Activated CD8-positive, alpha-beta memory T cell treated with anti-CD3 and anti-CD28 coated beads for 1 hour (primary cell): ENCODE data around the gene RTN4RL1.
"Not testable (repeated sequence)": the region's sequence is repeated elsewhere in the genome, so short reads cannot be mapped to it uniquely, and the experiment has no call there.

ENCODE experiments used
- DNase-seq, 2 donors: peaks; one replicate each; pipeline ENCODE4 v3.0.0-alpha.2; 2020; ENCODE audit warnings: low read depth in 1 of 2; ENCODE audit errors: extremely low read depth in 1 of 2

RTN4RL1 gene

GRCh38 chr17:2027528-2028233 lies 2.5 kb upstream of the RTN4RL1 start:
- no peak for DNase-seq

DNA sequence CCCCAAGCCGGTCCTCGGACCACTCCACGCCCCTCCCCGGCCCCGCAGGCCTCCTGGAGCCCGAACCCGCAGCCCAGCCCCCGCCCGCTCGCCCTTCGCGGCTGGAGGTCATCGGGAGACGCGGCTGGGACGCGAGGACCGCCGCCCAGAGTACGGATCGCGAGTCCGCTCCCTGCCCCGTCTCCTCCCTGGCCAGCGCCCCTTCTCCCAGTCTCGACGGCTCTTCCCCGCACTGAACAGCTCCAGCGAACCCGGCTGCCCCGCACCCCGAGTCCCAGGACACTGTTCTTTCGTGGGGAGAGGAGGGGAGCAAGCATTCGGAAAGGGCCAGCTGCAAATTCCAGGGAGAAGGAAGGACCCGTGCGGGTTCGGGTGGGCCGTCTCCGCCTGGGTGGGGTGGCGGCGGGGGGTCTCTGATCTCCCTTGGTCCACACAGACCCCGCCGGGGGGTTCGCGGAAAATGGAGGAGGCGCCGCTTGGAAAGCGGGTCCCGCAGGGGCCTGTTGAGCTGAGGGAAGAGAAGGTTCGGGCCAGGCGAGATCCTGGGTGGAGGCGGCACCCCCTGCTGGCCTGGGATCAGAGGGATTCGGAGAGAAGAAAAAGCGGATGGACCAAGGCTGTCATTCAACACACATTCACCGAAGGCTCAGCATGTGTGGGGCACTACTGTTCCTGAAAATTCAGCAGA lies 632 bp upstream of the RTN4RL1 start:
- no peak for DNase-seq

DNA sequence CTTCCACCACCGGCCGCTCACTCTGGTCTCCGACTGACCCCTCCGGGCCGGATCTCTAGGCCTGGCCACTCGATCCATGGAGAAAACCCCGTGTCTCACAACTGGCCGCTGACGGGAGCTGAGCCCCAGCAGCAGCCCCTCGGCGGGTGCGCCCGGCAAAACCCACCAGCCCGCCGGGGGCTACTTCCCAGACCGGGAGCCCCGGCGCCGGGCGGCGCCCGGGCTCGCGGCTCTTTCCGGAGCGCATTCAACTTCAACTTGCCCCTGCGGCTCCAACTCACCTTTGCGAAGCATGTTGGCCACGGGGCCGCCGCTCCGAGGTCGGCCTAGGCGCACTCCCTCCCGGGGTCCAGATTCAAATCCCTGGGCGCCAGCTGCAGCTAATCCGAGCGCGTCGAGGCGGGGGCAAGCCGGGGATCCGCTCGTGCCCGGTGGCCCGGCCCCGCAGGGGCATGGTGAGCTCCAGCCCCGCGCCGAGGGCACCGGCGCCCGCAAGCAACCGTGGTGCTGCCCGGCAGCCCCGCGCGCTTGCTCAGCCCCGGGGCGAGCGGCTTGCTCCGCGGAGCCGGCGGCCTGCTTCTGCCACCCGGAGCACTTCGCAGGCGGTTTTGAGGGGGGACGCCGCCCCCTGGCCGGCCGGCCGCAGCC lies 438 bp downstream of the RTN4RL1 start:
- DNase-seq, result no peak

DNA sequence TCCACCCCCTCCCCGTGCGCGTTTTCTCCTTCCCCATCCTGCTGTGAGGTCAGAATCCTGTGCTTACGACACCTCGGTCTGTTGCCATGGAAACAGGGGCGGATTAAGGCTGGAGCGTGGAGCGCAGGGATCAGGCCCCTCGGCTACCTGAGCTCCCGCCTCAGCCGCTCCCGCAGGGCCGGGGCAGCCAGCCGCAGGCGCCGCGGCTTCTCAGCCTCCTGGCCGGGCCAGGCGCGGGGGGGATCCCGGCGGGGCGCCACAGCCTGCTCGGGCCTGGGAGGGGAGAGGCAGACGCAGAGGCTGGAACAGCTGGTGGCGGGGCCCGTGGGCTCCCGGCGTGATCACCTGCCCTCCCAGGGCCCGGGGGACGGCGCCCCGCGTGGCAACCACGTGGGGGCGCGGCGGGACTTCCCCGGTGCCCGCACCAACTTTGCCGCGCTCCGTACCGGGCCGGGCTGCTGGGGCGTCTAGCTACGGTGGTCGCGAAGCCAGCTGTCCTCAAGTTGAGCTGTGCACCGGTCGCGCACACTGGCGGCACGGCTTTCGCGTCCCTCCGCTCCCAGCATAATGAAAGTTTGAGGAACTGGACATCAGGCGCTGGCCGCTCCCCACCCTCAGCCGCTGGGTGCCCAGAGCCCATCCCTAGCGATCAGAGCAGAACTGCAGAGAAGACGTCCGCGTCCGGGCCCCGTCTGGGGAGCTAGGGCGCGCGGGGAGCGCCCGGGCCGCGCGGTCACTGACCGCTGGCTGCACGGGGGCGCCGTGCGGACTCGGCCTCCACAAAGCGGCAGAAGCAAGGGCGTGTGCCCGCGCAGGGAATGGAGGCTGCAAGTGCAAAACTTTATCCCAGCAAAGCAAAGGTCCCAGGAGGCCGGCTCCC lies 1.2 kb downstream of the RTN4RL1 start:
- DNase-seq, result no peak

GRCh38 chr17:2023256-2023655 lies 1.9 kb downstream of the RTN4RL1 start:
- DNase-seq, result no peak

- no peak for DNase-seq
These were observed 2.4 kb downstream of the RTN4RL1 start for GRCh38 chr17:2022647-2023240.

DNA sequence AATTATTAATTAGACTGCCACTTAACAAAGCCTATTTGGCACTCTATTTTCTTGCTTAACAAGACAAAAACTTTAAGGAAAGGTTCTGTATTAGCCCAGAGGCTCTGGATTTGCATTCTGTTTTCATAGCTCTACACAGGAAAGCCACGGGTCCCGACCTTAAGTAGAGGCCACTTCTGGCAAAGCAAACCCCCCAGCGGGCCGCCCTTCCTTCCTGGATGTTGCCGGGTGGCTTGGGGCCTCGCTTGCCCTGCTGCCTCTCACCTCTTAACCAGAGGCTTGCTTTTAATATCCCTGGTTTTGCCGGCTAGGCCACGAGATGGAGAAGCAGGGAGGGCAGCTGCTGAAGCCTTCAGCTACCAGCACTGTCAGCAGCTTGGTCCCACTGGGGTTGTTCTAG lies 4.4 kb downstream of the RTN4RL1 start:
- no peak for DNase-seq

DNA sequence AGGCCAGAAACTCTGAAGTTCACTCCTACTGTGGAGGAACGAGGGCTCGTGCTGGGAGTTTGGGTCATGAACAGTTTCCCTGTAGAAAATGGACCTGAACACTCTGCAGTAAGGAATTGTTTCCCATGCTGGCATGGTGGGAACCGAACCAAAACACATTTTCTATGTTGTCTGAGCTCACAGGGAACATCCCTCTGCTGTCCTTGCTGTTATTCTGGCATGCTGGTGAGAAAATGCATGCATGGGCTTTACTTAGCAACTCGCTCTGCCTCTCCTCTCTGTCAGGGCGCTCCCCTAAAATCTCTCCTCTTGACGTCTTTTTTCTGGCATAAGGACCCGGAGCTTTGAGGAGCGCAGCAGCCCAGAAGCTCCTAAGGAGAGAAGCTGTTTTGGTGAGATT lies 5.4 kb downstream of the RTN4RL1 start:
- no peak for DNase-seq

- DNase-seq, result no peak
These were observed 6.2 kb downstream of the RTN4RL1 start for GRCh38 chr17:2018716-2019510.

GRCh38 chr17:2017274-2017941 lies 7.7 kb downstream of the RTN4RL1 start:
- no peak for DNase-seq

- no peak for DNase-seq
These were observed 8.6 kb downstream of the RTN4RL1 start for GRCh38 chr17:2016494-2016893.

DNA sequence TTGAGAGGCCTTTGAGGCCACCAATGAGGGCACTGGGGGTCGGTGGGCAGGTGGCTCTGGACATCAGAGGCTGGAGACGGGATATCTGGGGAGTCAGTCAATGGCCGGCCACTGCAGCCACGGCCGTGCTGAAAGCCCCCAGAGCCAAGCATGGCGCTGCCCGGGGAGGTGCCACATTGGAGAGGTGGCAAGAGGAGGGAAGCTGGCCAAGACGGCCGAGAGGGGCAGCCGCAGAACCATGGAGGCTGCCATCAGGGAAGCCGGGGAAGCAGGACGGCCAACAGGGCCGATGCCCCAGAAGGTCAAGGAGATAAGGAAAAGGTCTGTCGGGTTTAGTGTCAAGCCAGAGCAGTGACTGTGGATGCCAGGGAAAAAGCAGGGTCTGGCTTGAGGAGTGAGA lies 9.8 kb downstream of the RTN4RL1 start:
- DNase-seq, result no peak

DNA sequence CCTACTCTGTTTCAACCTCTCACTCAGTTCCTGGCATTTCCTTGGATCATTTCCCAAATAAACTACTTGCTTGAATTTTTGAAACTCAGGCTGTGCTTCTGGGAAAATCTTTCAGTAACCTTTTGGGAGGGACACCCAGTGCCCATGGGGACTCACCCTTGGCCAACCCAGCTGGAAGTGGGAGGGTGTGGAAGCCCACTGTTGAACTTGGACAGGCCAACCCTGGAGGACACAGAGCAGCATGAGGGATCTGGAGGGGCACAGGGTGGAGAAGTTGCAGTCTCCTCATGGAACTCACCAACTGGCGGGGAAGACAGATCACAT lies 11.2 kb downstream of the RTN4RL1 start:
- no peak for DNase-seq

DNA sequence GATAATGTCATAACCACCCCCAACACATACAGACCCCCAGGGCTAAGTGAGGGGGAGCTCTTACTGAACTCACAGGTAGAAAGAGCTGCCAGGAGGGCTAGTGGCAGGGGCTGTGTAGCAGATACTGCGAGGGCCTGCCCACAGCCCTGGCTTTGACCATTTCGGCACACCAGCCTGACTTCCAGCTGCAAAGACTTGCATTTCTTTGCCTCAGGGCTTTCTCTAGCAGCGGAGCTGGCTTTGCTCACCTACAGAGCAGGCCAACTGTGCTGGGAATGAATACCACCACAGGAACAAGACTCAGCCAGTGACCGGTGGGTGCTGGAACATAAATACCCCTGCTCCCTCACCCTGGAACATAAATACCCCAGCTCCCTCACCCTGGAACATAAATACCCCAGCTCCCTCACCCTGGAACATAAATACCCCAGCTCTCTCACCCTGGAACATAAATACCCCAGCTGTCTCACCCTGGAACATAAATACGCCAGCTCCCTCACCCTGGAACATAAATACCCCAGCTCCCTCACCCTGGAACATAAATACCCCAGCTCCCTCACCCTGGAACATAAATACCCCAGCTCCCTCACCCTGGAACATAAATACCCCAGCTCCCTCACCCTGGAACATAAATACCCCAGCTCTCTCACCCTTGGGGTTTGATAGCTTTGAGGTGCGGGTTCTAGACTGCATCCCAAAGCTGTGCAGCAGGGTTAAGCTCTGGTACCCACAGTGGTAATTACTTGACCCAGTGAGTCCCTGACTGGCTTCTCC lies 11.7 kb downstream of the RTN4RL1 start:
- DNase-seq, result not testable (repeated sequence)

GRCh38 chr17:2012499-2012898 lies 12.6 kb downstream of the RTN4RL1 start:
- no peak for DNase-seq

DNA sequence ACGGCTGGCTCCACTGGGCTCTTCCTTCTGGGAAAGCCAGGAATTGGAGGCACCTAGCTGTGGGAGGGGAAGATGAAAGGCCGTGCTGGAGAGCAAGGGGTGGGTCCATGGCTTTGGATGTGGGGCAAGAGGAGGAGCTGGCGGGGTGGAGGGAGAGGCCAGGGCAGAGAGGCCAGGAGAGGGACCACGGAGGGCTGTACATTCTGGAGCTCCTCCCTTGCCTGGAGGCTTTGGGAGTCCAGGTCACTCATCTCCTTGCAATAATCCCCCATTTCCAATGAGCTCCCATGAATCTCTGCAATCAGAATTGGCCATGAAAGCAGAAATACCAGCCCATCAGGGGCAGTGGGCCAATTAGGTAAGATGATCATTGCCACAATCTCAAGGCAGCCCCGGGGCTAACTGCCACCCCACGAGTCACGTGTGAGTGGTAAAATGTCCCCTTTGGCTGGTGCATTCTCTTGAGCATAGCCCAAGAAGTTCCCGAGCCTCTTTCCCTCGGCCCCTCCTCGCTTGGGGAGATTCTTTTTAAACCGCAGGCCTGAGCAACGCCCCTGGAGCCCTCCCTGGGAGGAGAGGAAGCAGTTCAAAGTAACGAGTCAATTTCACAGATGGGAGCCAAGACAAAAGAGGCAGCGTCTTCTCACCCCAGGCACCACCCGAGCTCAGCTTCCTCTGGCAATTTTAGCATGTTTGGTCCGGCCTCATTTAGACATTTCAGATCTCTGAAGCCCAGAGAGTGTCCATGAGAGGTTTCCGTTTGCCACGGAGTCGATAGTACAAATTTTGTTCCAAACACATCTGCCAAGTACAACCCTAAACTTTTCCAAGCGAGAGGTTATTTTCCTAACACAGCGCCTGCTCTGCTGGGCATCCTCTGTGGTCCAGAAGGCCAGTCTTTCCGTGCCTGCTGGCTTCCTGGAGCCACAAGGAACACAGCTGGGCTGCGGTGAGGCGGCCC lies 13.4 kb downstream of the RTN4RL1 start:
- no peak for DNase-seq

- DNase-seq, result no peak
These were observed 15.4 kb downstream of the RTN4RL1 start for GRCh38 chr17:2009737-2010136.
